Uterus (tissue), 2 donors: ENCODE measurements around the gene SPCS1.

Experiments used
- POLR2A ChIP-seq, 2 donors: fragments of 450-650 bp; IDR thresholded peaks; one replicate each; pipeline ENCODE4 v1.6.1; 2016; ENCODE audit warnings: antibody characterized with exemption in 2 of 2, mild to moderate bottlenecking in 1 of 2, moderate library complexity in 1 of 2
- TF ChIP-seq, protein P1 (sequence below), 4 experiments: fragments of 200-600 bp in 2 of 4; fragments of 450-650 bp in 2 of 4; sonication (generic) in 2 of 4; IDR thresholded peaks; one replicate each; pipeline ENCODE4 v1.5.1; 2016 to 2019; ENCODE audit warnings: antibody characterized with exemption in 4 of 4, mild to moderate bottlenecking in 2 of 4, moderate library complexity in 1 of 4

GRCh38 chr3:52671676-52672075, 34.2 kb upstream of the SPCS1 start:
- TF ChIP-seq, protein P1, sequence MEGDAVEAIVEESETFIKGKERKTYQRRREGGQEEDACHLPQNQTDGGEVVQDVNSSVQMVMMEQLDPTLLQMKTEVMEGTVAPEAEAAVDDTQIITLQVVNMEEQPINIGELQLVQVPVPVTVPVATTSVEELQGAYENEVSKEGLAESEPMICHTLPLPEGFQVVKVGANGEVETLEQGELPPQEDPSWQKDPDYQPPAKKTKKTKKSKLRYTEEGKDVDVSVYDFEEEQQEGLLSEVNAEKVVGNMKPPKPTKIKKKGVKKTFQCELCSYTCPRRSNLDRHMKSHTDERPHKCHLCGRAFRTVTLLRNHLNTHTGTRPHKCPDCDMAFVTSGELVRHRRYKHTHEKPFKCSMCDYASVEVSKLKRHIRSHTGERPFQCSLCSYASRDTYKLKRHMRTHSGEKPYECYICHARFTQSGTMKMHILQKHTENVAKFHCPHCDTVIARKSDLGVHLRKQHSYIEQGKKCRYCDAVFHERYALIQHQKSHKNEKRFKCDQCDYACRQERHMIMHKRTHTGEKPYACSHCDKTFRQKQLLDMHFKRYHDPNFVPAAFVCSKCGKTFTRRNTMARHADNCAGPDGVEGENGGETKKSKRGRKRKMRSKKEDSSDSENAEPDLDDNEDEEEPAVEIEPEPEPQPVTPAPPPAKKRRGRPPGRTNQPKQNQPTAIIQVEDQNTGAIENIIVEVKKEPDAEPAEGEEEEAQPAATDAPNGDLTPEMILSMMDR (IDR thresholded peaks at IDR 0.05), result no peak
- TF ChIP-seq POLR2A (IDR thresholded peaks at IDR 0.05), result no peak
